ENCODE measurements around the gene SLC38A7. TPM values are rescaled to one million over a fixed set of nuclear protein-coding genes. Genes with fewer than 3 reads are reported as not detected.

SLC38A7 gene
- total and polyA plus RNA-seq, 2 donors (not counting 3 experiments of a cell fraction or from before 2014, with no cell fraction given), result 33.2 to 44.4 TPM

DNA sequence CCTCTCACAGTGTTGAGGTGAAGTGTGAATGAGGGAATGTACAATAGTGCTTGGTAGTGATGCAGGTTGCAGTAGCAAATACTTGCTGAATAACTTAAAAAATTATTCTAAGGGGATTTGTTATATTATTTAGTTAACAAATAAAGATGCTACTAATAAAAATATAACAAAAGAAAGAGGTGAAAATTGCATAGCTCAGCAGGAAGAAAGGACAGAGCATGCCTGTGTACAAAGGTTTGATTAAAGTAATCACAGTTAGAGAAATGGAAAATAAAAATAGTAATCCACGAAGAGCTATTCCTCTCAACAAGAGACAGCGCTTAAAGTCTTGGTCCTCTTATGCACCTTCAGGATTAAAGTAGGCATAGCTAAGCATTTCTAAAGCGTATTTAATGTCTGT lies 38.5 kb upstream of the SLC38A7 start:
- CTCF ChIA-PET, result interaction anchor here (1.5 to 4.8 kb wide), 2 partner anchors 33 to 39 kb away, joined by 3 to 32 read pairs; partner anchors contain the start of gene SLC38A7

More for the DNA sequence above, 38.5 kb upstream of the SLC38A7 start:
- Histone ChIP-seq H3K9ac (replicated peaks; ENCODE audit: extremely low read depth, insufficient read depth, low read length) (no peak overlapping the region), H4K20me1 (replicated peaks; ENCODE audit: control insufficient read depth, extremely low read depth, insufficient read depth, low read length) (no peaks in the 10 kb centered on the region), H3K79me2 (ENCODE audit: control insufficient read depth, insufficient read depth, low read length) (peaks cover 23% of the 10 kb centered on the region), H3K27ac (ENCODE audit: insufficient read depth, low read depth, low read length) (no peak overlapping the region), H2AFZ (ENCODE audit: low read depth, low read length) (no peak overlapping the region), H3K9me1 (replicated peaks; ENCODE audit: control insufficient read depth, extremely low read depth, insufficient read depth, low read length) (no peaks in the 10 kb centered on the region), H3K9me3 (replicated peaks; ENCODE audit: control insufficient read depth, insufficient read depth, low read length) (no peaks in the 10 kb centered on the region), H3K36me3 (ENCODE audit: control insufficient read depth in 2 of 2, extremely low read depth in 1 of 2, insufficient read depth in 2 of 2, low read length in 2 of 2) (peaks cover 8 to 12% of the 10 kb centered on the region in 2 experiments), H3K4me1 (ENCODE audit: control insufficient read depth, extremely low read depth, insufficient read depth, low read length) (no peaks in the 10 kb centered on the region), H3K4me2 (ENCODE audit: insufficient read depth, low read length) (no peak overlapping the region), H3K4me3 (replicated peaks in 1 of 3; ENCODE audit: insufficient read depth in 1 of 3, low read depth in 1 of 3, low read length in 3 of 3) (no peak overlapping the region), H3K27me3 (ENCODE audit: control insufficient read depth in 2 of 2, insufficient read depth in 2 of 2, low read length in 2 of 2) (no peaks in the 10 kb centered on the region)
- FAIRE-seq, result no peak
- dilution Hi-C loops (cut with MboI; ENCODE audit: extremely low pct_ligation_motif_present, low sequenced_read_pairs) (no loop called here), intact Hi-C loops (cut with micrococcal nuclease) (no loop called here)
- no TSS peak for BruUV-seq (replicated peaks)
- no peak for TF ChIP-seq POLR2A (IDR thresholded peaks at IDR 0.05; ENCODE audit: low read depth, low read length)
- TF ChIP-seq JUN (IDR thresholded peaks at IDR 0.05; ENCODE audit: borderline replicate concordance, insufficient read depth, insufficient read length, low read depth), result no peak
- TF ChIP-seq, protein P1, sequence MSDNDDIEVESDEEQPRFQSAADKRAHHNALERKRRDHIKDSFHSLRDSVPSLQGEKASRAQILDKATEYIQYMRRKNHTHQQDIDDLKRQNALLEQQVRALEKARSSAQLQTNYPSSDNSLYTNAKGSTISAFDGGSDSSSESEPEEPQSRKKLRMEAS (IDR thresholded peaks at IDR 0.05; ENCODE audit: insufficient read depth, insufficient read length), result no peak
- TF ChIP-seq, protein P2, sequence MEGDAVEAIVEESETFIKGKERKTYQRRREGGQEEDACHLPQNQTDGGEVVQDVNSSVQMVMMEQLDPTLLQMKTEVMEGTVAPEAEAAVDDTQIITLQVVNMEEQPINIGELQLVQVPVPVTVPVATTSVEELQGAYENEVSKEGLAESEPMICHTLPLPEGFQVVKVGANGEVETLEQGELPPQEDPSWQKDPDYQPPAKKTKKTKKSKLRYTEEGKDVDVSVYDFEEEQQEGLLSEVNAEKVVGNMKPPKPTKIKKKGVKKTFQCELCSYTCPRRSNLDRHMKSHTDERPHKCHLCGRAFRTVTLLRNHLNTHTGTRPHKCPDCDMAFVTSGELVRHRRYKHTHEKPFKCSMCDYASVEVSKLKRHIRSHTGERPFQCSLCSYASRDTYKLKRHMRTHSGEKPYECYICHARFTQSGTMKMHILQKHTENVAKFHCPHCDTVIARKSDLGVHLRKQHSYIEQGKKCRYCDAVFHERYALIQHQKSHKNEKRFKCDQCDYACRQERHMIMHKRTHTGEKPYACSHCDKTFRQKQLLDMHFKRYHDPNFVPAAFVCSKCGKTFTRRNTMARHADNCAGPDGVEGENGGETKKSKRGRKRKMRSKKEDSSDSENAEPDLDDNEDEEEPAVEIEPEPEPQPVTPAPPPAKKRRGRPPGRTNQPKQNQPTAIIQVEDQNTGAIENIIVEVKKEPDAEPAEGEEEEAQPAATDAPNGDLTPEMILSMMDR (IDR thresholded peaks at IDR 0.05; ENCODE audit: extremely low read depth in 1 of 2, insufficient read depth in 1 of 2, low read depth in 1 of 2, low read length in 2 of 2), result no peak
- TF ChIP-seq GATA2 (IDR thresholded peaks at IDR 0.05; ENCODE audit: insufficient read depth, insufficient read length, low read depth, low read length), result no peak
- TF ChIP-seq EZH2 (IDR thresholded peaks at IDR 0.05; ENCODE audit: borderline replicate concordance, low read depth, low read length, severe bottlenecking), result no peak
- no peak for TF ChIP-seq MYC (IDR thresholded peaks at IDR 0.05; ENCODE audit: low read depth, low read length)
- no peak for TF ChIP-seq POLR2AphosphoS5 (IDR thresholded peaks at IDR 0.05; ENCODE audit: insufficient read depth, low read depth, low read length)
- no peak for TF ChIP-seq FOS (IDR thresholded peaks at IDR 0.05; ENCODE audit: borderline replicate concordance, insufficient read depth, low read length)
- POLR2A ChIA-PET, result no interaction called here
- no peak for DNase-seq (ENCODE audit: low read depth, low spot score)

Measured in endothelial cell of umbilical vein (primary cell).